B cell (primary cell): ENCODE results near the gene NELL1. TPM values are rescaled to one million over a fixed set of nuclear protein-coding genes. Genes with fewer than 3 reads are reported as not detected.

Experiments used
- ATAC-seq: fragments of 200-7000 bp; cut with Tn5 transposase; one replicate; pipeline ENCODE4 v1.10.0; 2021; ENCODE audit warnings: low read depth, mild to moderate bottlenecking, moderate number of reproducible peaks, moderate library complexity
- CTCF ChIA-PET: fragments of 350-600 bp; sonication (Branson Sonifier 250); formaldehyde crosslinking; loops from one replicate; lab custom pipeline; 2021; ENCODE audit warnings: antibody characterized with exemption, inconsistent platforms; lab: Charles Lee
- POLR2A ChIA-PET: fragments of 350-600 bp; sonication (Branson Sonifier 250); formaldehyde crosslinking; loops from one replicate; lab custom pipeline; 2021; ENCODE audit warnings: antibody characterized with exemption; lab: Charles Lee
- DNase-seq: peaks from one replicate; pipeline ENCODE4 v3.0.0; 2013
- H2AFZ ChIP-seq: 2 replicates; pipeline ENCODE4 v1.6.1; 2012; ENCODE audit warnings: mild to moderate bottlenecking, low read depth, low read length; ENCODE audit not compliant: insufficient read depth, poor library complexity, severe bottlenecking
- H3K27ac ChIP-seq, 2 donors: 1 replicate in 1 of 2; 2 replicates in 1 of 2; pipeline ENCODE4 v1.5.1; 2012 to 2013; ENCODE audit warnings: low read length in 2 of 2, mild to moderate bottlenecking in 2 of 2, moderate library complexity in 1 of 2
- H3K27me3 ChIP-seq, 4 experiments: fragments of 200-600 bp in 1 of 4; sonication (generic) in 1 of 4; replicated peaks in 1 of 4; 1 replicate in 2 of 4; 2 replicates in 2 of 4; pipeline versions ENCODE4 v1.6.1 to v1.7.0; 2013 to 2016; ENCODE audit warnings: low read length in 3 of 4, mild to moderate bottlenecking in 2 of 4, mixed read lengths in 1 of 4, moderate library complexity in 1 of 4; ENCODE audit not compliant: insufficient read depth in 4 of 4, control insufficient read depth in 3 of 4; ENCODE audit errors: control extremely low read depth in 1 of 4
- H3K36me3 ChIP-seq, 2 experiments: replicated peaks in 1 of 2; 1 replicate in 1 of 2; 2 replicates in 1 of 2; pipeline versions ENCODE4 v1.6.1 to v1.7.1; 2013; ENCODE audit warnings: low read length in 1 of 2; ENCODE audit not compliant: insufficient read depth in 2 of 2, control insufficient read depth in 1 of 2; ENCODE audit errors: control extremely low read depth in 1 of 2, extremely low read depth in 1 of 2
- H3K4me1 ChIP-seq, 2 donors: fragments of 200-600 bp in 1 of 2; sonication (generic) in 1 of 2; 1 replicate in 1 of 2; 2 replicates in 1 of 2; pipeline versions ENCODE4 v1.5.1 to v1.6.1; 2013 to 2017; ENCODE audit warnings: low read length in 2 of 2; ENCODE audit not compliant: control insufficient read depth in 2 of 2, insufficient read depth in 2 of 2
- H3K4me2 ChIP-seq: replicated peaks from 2 replicates; pipeline ENCODE3; 2012; ENCODE audit warnings: mild to moderate bottlenecking, low read depth, low read length; ENCODE audit not compliant: poor library complexity, severe bottlenecking
- H3K4me3 ChIP-seq, 5 experiments: fragments of 200-600 bp in 1 of 5; sonication (generic) in 1 of 5; 1 replicate in 3 of 5; 2 replicates in 2 of 5; pipeline versions ENCODE4 v1.5.1 to v1.7.0; 2011 to 2016; ENCODE audit warnings: low read length in 4 of 5, mild to moderate bottlenecking in 4 of 5, low read depth in 2 of 5, control low read depth in 1 of 5, moderate library complexity in 1 of 5; ENCODE audit not compliant: insufficient read depth in 1 of 5; ENCODE audit errors: control extremely low read depth in 1 of 5, extremely low read depth in 1 of 5
- H3K79me2 ChIP-seq: fragments of 200-600 bp; sonication (generic); one replicate; pipeline ENCODE4 v1.6.0; 2016; ENCODE audit warnings: low read length; ENCODE audit not compliant: control insufficient read depth, insufficient read depth
- H3K9ac ChIP-seq: fragments of 200-600 bp; sonication (generic); 2 replicates; pipeline ENCODE4 v1.6.1; 2017; ENCODE audit warnings: mild to moderate bottlenecking, low read length, moderate library complexity
- H3K9me3 ChIP-seq, 3 donors: one replicate each; pipeline versions ENCODE4 v1.6.1 to v1.7.1; 2013; ENCODE audit warnings: low read length in 2 of 3; ENCODE audit not compliant: control insufficient read depth in 2 of 3, insufficient read depth in 1 of 3; ENCODE audit errors: control extremely low read depth in 1 of 3
- H4K20me1 ChIP-seq: 2 replicates; pipeline ENCODE4 v1.6.0; 2012; ENCODE audit warnings: mild to moderate bottlenecking, low read length; ENCODE audit not compliant: insufficient read depth, control insufficient read depth, poor library complexity, severe bottlenecking
- H3K27ac Mint-ChIP-seq: one replicate; pipeline ENCODE4 v1.8.0; 2021; ENCODE audit warnings: mixed read lengths
- H3K27me3 Mint-ChIP-seq: one replicate; pipeline ENCODE4 v1.8.0; 2021; ENCODE audit warnings: mixed read lengths
- H3K4me1 Mint-ChIP-seq: one replicate; pipeline ENCODE4 v1.8.0; 2021; ENCODE audit warnings: mixed read lengths
- H3K4me3 Mint-ChIP-seq: one replicate; pipeline ENCODE4 v1.8.0; 2021; ENCODE audit warnings: mixed read lengths
- H3K9me3 Mint-ChIP-seq: one replicate; pipeline ENCODE4 v1.8.0; 2022; ENCODE audit warnings: mixed read lengths; ENCODE audit not compliant: insufficient read depth
- CTCF ChIP-seq: fragments of 200-600 bp; IDR thresholded peaks from one replicate; pipeline ENCODE4 v1.8.0; 2022; ENCODE audit warnings: antibody characterized with exemption, mild to moderate bottlenecking
- EZH2 ChIP-seq: IDR thresholded peaks from 2 replicates; pipeline ENCODE4 v1.6.1; 2012; ENCODE audit warnings: borderline replicate concordance, low read depth, mild to moderate bottlenecking, moderate library complexity, low read length; ENCODE audit not compliant: insufficient read depth, poor library complexity, severe bottlenecking
- WGBS: methylation state at CpG from one replicate; pipeline ENCODE4 v1.1.5; 2013; ENCODE audit warnings: missing lambda C conversion rate; ENCODE audit not compliant: insufficient coverage; 5-methylcytosine and 5-hydroxymethylcytosine counted together
- intact Hi-C: fragments of 100-400 bp; cut with micrococcal nuclease; formaldehyde crosslinking; loops from one replicate; pipeline ENCODE4 v1.10.0; 2022
- polyA plus RNA-seq: library from polyadenylated mRNA; depleted of rRNA; stranded (reverse); fragments of >200 nt; gene quantifications from 2 replicates; pipeline ENCODE4 v1.2.3, GENCODE V29; 2012
- total RNA-seq, 2 donors: library from RNA; stranded (reverse); fragments of 120-200 nt in 1 of 2; gene quantifications; 1 replicate in 1 of 2; 2 replicates in 1 of 2; pipeline versions ENCODE4 v1.2.3 to v1.2.4, GENCODE V29; 2013 to 2022

The NELL1 gene
- total and polyA plus RNA-seq, 2 donors (not counting 1 experiment from before 2014, with no cell fraction given): not detected

GRCh38 chr11:20991471-20991870, 322.1 kb downstream of the NELL1 start:
- ATAC-seq (no peak), DNase-seq (no peak)
- Histone ChIP-seq H4K20me1 (no peaks in the 10 kb centered on the region), H2AFZ (no peak overlapping the region), H3K27ac (no peak overlapping the region), H3K27me3 (no peaks in the 10 kb centered on the region), H3K79me2 (no peaks in the 10 kb centered on the region), H3K4me3 (no peak overlapping the region), H3K36me3 (no peaks in the 10 kb centered on the region), H3K4me2 (no peak overlapping the region), H3K9me3 (peaks cover 0 to 4% (median 0%) of the 10 kb centered on the region in 3 donors), H3K4me1 (no peaks in the 10 kb centered on the region), H3K9ac (no peak overlapping the region)
- intact Hi-C loops: no loop called here
- Mint-ChIP-seq H3K27ac (no peak overlapping the region), H3K27me3 (no peaks in the 10 kb centered on the region), H3K9me3 (peaks cover 8% of the 10 kb centered on the region), H3K4me1 (no peaks in the 10 kb centered on the region), H3K4me3 (no peak overlapping the region)
- CTCF ChIA-PET: no interaction called here
- POLR2A ChIA-PET: no interaction called here
- TF ChIP-seq EZH2: no peak
- no peak for TF ChIP-seq CTCF
- 78% methylated on average over 4 of the region's 6 CpGs for WGBS

- intact Hi-C loops: no loop called here
- Mint-ChIP-seq H3K27me3 (no peaks in the 10 kb centered on the region), H3K9me3 (no peaks in the 10 kb centered on the region), H3K4me3 (no peak overlapping the region), H3K27ac (no peak overlapping the region), H3K4me1 (no peaks in the 10 kb centered on the region)
- H3K4me1 ChIP-seq: no peaks in the 10 kb centered on the region
- H3K36me3 ChIP-seq: no peaks in the 10 kb centered on the region
- no peak overlapping the region for H3K4me3 ChIP-seq
- peaks cover 0 to 3% (median 2%) of the 10 kb centered on the region in 3 donors for H3K9me3 ChIP-seq
- ChIA-PET CTCF (no interaction called here), POLR2A (no interaction called here)
- no peaks in the 10 kb centered on the region for H4K20me1 ChIP-seq
- H3K27me3 ChIP-seq: no peaks in the 10 kb centered on the region
- DNase-seq (no peak), ATAC-seq (no peak)
- no peak overlapping the region for H3K9ac ChIP-seq
- 86% methylated on average over 1 of the region's 3 CpGs for WGBS
- H3K4me2 ChIP-seq: no peak overlapping the region
- H2AFZ ChIP-seq: no peak overlapping the region
- TF ChIP-seq CTCF (no peak), EZH2 (no peak)
- H3K79me2 ChIP-seq: no peaks in the 10 kb centered on the region
- no peak overlapping the region for H3K27ac ChIP-seq
These were observed 337.9 kb downstream of the NELL1 start for GRCh38 chr11:21007297-21007696.
